Neural cell (in vitro differentiated cells): ENCODE data around the gene WRAP53. TPM values are rescaled to one million over a fixed set of nuclear protein-coding genes. Genes with fewer than 3 reads are reported as not detected.

ENCODE experiments used
- H2AFZ ChIP-seq: fragments of 200-600, 300-800 bp; sonication (generic), shearing (Covaris generic); 2 replicates; pipeline ENCODE4 v1.6.0; 2014; ENCODE audit warnings: low read depth, mild to moderate bottlenecking, antibody characterized with exemption, low read length, moderate library complexity
- H3F3A ChIP-seq: fragments of 200-600 bp; shearing (Covaris generic); 2 replicates; pipeline ENCODE4 v1.6.1; 2016; ENCODE audit warnings: mild to moderate bottlenecking, moderate library complexity, mixed read lengths, antibody characterized with exemption, low read length; ENCODE audit not compliant: insufficient read depth, poor library complexity, severe bottlenecking
- H3K27ac ChIP-seq: fragments of 200-600, 300-800 bp; sonication (generic), shearing (Covaris generic); 2 replicates; pipeline ENCODE4 v1.5.1; 2014; ENCODE audit warnings: mild to moderate bottlenecking, low read length, moderate library complexity
- H3K27me3 ChIP-seq: fragments of 300-800, 200-600 bp; sonication (generic), shearing (Covaris generic); 2 replicates; pipeline ENCODE4 v1.6.0; 2014; ENCODE audit warnings: mild to moderate bottlenecking, low read depth, low read length, moderate library complexity; ENCODE audit not compliant: insufficient read depth
- H3K36me3 ChIP-seq: fragments of 300-800, 200-600 bp; sonication (generic), shearing (Covaris generic); 2 replicates; pipeline ENCODE4 v1.5.1; 2014; ENCODE audit warnings: mild to moderate bottlenecking, antibody characterized with exemption, low read length, moderate library complexity; ENCODE audit not compliant: insufficient read depth
- H3K4me2 ChIP-seq: fragments of 300-800, 200-600 bp; sonication (generic), shearing (Covaris generic); 2 replicates; pipeline ENCODE4 v1.6.0; 2014; ENCODE audit warnings: mild to moderate bottlenecking, low read length
- H3K4me3 ChIP-seq: fragments of 300-800, 200-600 bp; sonication (generic), shearing (Covaris generic); 2 replicates; pipeline ENCODE4 v1.5.1; 2014; ENCODE audit warnings: mild to moderate bottlenecking, low read length, moderate library complexity
- H3K79me2 ChIP-seq: fragments of 200-600 bp; shearing (Covaris generic); replicated peaks from 2 replicates; pipeline ENCODE4 v1.6.0; 2014; ENCODE audit warnings: mild to moderate bottlenecking, low read length, moderate library complexity; ENCODE audit not compliant: insufficient read depth
- H3K9ac ChIP-seq: fragments of 300-800, 200-600 bp; sonication (generic), shearing (Covaris generic); 2 replicates; pipeline ENCODE4 v1.6.1; 2016; ENCODE audit warnings: mild to moderate bottlenecking, low read length, mixed read lengths
- H3K9me2 ChIP-seq: fragments of 200-600 bp; shearing (Covaris generic); 2 replicates; pipeline ENCODE4 v1.6.1; 2016; ENCODE audit warnings: mild to moderate bottlenecking, low read length, mixed read lengths; ENCODE audit not compliant: insufficient read depth
- H3K9me3 ChIP-seq: fragments of 200-600, 300-800 bp; sonication (generic), shearing (Covaris generic); 2 replicates; pipeline ENCODE4 v1.6.1; 2016; ENCODE audit warnings: mild to moderate bottlenecking, mixed run types, low read length, moderate library complexity, mixed read lengths
- H4K20me1 ChIP-seq: fragments of 200-600 bp; shearing (Covaris generic); 2 replicates; pipeline ENCODE4 v1.6.1; 2016; ENCODE audit warnings: mild to moderate bottlenecking, mixed run types; ENCODE audit not compliant: insufficient read depth
- EZH2 ChIP-seq: fragments of 200-600, 300-800 bp; shearing (Covaris generic), sonication (generic); IDR thresholded peaks from 2 replicates; pipeline ENCODE4 v1.6.1; 2014; ENCODE audit warnings: antibody characterized with exemption, low read length, borderline replicate concordance, mild to moderate bottlenecking; ENCODE audit not compliant: insufficient read depth, poor library complexity, severe bottlenecking
- MXI1 ChIP-seq: fragments of 450-650 bp; conservative IDR thresholded peaks from 2 replicates; pipeline ENCODE4 v1.6.1; 2014; ENCODE audit warnings: antibody characterized with exemption, mild to moderate bottlenecking; ENCODE audit not compliant: poor library complexity, severe bottlenecking
- POLR2AphosphoS5 ChIP-seq: IDR thresholded peaks from 2 replicates; pipeline ENCODE4 v1.6.1; 2012
- RAD21 ChIP-seq: fragments of 450-650 bp; conservative IDR thresholded peaks from 2 replicates; pipeline ENCODE4 v1.6.1; 2014; ENCODE audit warnings: antibody characterized with exemption, mild to moderate bottlenecking, moderate library complexity
- SMC3 ChIP-seq: fragments of 450-650 bp; conservative IDR thresholded peaks from 2 replicates; pipeline ENCODE4 v1.6.1; 2014; ENCODE audit warnings: antibody characterized with exemption, mild to moderate bottlenecking, moderate library complexity; ENCODE audit not compliant: poor library complexity
- TAF1 ChIP-seq: IDR thresholded peaks from 2 replicates; pipeline ENCODE4 v1.6.1; 2012; ENCODE audit warnings: low read depth
- polyA plus RNA-seq: library from polyadenylated mRNA; depleted of rRNA; stranded (reverse); fragments of >200 nt; gene quantifications from 2 replicates; pipeline ENCODE4 v1.2.3, GENCODE V29; 2014
- TF ChIP-seq, protein P1 (sequence below): IDR thresholded peaks from 2 replicates; pipeline ENCODE4 v1.6.1; 2012; ENCODE audit warnings: borderline replicate concordance
- TF ChIP-seq, protein P2 (sequence below): fragments of 450-650 bp; IDR thresholded peaks from 2 replicates; pipeline ENCODE4 v1.5.1; 2014; ENCODE audit warnings: antibody characterized with exemption, mild to moderate bottlenecking, moderate library complexity; ENCODE audit not compliant: poor library complexity, severe bottlenecking

Gene WRAP53
- polyA plus RNA-seq, 1 donor from 2014 or later: 20.1 TPM

DNA sequence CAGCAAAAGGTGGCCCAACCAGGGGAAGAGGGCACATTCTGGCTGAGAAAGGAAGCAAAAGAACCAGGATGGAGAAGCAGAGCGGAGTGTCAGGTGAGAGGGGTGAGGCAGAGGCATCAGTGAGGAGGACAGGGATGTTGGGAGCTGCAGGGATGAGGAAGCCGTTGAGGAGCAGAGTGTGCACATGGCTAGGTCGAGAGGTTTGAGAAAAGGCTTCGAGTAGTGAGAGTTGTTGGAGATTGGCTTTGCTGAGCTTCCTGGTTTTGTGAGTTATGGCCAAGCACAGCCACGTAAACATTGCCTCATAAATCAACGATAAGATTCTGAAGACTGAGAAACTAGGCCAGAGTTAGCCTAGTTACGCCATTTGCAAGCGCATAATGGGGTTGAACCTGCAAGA lies 56.1 kb downstream of the WRAP53 start:
- H3K36me3 ChIP-seq: no peaks in the 10 kb centered on the region
- no peaks in the 10 kb centered on the region for H3K79me2 ChIP-seq
- no peaks in the 10 kb centered on the region for H3F3A ChIP-seq
- no peaks in the 10 kb centered on the region for H3K27me3 ChIP-seq
- no peak overlapping the region for H3K4me2 ChIP-seq
- no peak for TF ChIP-seq SMC3
- TF ChIP-seq POLR2AphosphoS5: no peak
- TF ChIP-seq, protein P1, sequence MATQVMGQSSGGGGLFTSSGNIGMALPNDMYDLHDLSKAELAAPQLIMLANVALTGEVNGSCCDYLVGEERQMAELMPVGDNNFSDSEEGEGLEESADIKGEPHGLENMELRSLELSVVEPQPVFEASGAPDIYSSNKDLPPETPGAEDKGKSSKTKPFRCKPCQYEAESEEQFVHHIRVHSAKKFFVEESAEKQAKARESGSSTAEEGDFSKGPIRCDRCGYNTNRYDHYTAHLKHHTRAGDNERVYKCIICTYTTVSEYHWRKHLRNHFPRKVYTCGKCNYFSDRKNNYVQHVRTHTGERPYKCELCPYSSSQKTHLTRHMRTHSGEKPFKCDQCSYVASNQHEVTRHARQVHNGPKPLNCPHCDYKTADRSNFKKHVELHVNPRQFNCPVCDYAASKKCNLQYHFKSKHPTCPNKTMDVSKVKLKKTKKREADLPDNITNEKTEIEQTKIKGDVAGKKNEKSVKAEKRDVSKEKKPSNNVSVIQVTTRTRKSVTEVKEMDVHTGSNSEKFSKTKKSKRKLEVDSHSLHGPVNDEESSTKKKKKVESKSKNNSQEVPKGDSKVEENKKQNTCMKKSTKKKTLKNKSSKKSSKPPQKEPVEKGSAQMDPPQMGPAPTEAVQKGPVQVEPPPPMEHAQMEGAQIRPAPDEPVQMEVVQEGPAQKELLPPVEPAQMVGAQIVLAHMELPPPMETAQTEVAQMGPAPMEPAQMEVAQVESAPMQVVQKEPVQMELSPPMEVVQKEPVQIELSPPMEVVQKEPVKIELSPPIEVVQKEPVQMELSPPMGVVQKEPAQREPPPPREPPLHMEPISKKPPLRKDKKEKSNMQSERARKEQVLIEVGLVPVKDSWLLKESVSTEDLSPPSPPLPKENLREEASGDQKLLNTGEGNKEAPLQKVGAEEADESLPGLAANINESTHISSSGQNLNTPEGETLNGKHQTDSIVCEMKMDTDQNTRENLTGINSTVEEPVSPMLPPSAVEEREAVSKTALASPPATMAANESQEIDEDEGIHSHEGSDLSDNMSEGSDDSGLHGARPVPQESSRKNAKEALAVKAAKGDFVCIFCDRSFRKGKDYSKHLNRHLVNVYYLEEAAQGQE: no peak
- no peak for TF ChIP-seq TAF1
- TF ChIP-seq MXI1: no peak
- TF ChIP-seq, protein P2, sequence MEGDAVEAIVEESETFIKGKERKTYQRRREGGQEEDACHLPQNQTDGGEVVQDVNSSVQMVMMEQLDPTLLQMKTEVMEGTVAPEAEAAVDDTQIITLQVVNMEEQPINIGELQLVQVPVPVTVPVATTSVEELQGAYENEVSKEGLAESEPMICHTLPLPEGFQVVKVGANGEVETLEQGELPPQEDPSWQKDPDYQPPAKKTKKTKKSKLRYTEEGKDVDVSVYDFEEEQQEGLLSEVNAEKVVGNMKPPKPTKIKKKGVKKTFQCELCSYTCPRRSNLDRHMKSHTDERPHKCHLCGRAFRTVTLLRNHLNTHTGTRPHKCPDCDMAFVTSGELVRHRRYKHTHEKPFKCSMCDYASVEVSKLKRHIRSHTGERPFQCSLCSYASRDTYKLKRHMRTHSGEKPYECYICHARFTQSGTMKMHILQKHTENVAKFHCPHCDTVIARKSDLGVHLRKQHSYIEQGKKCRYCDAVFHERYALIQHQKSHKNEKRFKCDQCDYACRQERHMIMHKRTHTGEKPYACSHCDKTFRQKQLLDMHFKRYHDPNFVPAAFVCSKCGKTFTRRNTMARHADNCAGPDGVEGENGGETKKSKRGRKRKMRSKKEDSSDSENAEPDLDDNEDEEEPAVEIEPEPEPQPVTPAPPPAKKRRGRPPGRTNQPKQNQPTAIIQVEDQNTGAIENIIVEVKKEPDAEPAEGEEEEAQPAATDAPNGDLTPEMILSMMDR: no peak
- TF ChIP-seq EZH2: no peak
- no peak for TF ChIP-seq RAD21
- H3K9me2 ChIP-seq: no peaks in the 10 kb centered on the region
- H2AFZ ChIP-seq: no peak overlapping the region
- H3K9me3 ChIP-seq: no peaks in the 10 kb centered on the region
- H4K20me1 ChIP-seq: no peaks in the 10 kb centered on the region
- no peak overlapping the region for H3K27ac ChIP-seq
- no peak overlapping the region for H3K4me3 ChIP-seq
- no peak overlapping the region for H3K9ac ChIP-seq

DNA sequence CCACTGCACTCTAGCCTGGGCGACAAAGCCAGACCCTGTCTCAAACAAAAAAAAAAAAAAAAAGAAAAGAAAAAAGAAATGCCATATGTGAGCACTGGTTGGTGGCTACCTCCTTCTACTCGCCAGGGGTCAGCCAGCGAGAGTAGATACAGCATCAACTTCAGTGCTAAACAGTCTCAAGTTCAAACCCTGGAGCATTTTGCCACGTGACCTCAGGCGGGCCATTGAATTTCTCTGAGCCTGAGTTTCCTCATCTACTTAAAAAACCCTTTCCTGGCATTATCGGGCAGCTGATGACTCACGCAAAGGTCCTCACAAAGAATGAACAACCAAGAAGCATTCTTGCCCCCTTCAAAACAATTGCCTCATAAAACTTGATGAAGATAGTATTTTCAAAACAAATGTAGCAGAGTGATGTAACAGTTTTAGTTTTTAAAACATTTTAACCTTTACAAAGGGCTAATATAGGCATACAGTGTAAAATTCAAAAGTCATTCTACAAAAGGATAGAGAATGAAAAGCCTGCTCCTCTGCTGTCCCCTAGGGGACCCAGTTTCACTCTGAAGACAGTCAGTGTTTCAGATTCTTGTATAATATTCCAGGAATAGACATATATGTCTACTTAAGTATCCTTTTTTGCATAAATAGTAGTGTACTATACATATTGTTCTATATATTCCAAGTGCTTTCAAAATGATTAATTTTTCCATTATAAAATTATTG lies 57.6 kb downstream of the WRAP53 start:
- no peak overlapping the region for H3K27ac ChIP-seq
- H3K9me2 ChIP-seq: no peaks in the 10 kb centered on the region
- no peaks in the 10 kb centered on the region for H3K9me3 ChIP-seq
- no peak overlapping the region for H3K4me3 ChIP-seq
- H3K4me2 ChIP-seq: no peak overlapping the region
- no peaks in the 10 kb centered on the region for H3K36me3 ChIP-seq
- H4K20me1 ChIP-seq: no peaks in the 10 kb centered on the region
- no peak overlapping the region for H3K9ac ChIP-seq
- no peak for TF ChIP-seq EZH2
- TF ChIP-seq TAF1: no peak
- no peak overlapping the region for H2AFZ ChIP-seq
- no peaks in the 10 kb centered on the region for H3K27me3 ChIP-seq
- no peaks in the 10 kb centered on the region for H3F3A ChIP-seq
- H3K79me2 ChIP-seq: no peaks in the 10 kb centered on the region

DNA sequence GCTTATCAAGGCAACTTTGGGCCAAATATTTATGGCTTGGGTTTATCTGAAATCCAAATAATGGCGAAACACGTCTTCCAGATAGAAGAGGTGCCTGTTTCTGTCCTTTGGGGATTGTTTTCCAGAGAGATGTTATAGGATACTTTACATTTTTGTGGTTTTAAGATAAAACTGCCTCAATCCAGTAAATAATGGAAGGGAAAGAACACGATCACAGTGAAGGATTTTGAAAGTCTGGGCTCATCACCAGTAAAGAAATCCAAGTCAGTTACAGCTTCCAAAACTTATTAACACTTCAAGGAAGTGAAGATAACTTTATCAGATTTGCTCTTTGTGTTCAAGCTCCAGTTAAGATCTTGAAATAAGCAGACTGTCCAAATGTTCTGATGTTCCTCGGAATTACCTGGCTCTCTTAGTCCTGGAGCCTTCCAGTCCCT lies 59.4 kb downstream of the WRAP53 start:
- TF ChIP-seq TAF1: no peak
- no peak for TF ChIP-seq RAD21
- no peak overlapping the region for H3K4me3 ChIP-seq
- no peaks in the 10 kb centered on the region for H3K79me2 ChIP-seq
- H3K27me3 ChIP-seq: no peaks in the 10 kb centered on the region
- no peak overlapping the region for H3K9ac ChIP-seq
- H4K20me1 ChIP-seq: no peaks in the 10 kb centered on the region
- H3F3A ChIP-seq: no peaks in the 10 kb centered on the region
- no peaks in the 10 kb centered on the region for H3K36me3 ChIP-seq
- no peak overlapping the region for H3K27ac ChIP-seq
- no peaks in the 10 kb centered on the region for H3K9me2 ChIP-seq
- H3K4me2 ChIP-seq: no peak overlapping the region
- no peak overlapping the region for H2AFZ ChIP-seq
- no peaks in the 10 kb centered on the region for H3K9me3 ChIP-seq
